Measurements from ENCODE around the gene SORBS2.
A peak's percentile ranks its signal among the peaks of the same experiment; 100 is the strongest.

Gene SORBS2

GRCh38 chr4:185626798-185627197, 185.2 kb downstream of the SORBS2 start:
- H3K4me3 ChIP-seq (ENCODE audit: low read length): no peak overlapping the region
- DNase-seq (ENCODE audit: low read depth): no peak
- TF ChIP-seq, protein P1, sequence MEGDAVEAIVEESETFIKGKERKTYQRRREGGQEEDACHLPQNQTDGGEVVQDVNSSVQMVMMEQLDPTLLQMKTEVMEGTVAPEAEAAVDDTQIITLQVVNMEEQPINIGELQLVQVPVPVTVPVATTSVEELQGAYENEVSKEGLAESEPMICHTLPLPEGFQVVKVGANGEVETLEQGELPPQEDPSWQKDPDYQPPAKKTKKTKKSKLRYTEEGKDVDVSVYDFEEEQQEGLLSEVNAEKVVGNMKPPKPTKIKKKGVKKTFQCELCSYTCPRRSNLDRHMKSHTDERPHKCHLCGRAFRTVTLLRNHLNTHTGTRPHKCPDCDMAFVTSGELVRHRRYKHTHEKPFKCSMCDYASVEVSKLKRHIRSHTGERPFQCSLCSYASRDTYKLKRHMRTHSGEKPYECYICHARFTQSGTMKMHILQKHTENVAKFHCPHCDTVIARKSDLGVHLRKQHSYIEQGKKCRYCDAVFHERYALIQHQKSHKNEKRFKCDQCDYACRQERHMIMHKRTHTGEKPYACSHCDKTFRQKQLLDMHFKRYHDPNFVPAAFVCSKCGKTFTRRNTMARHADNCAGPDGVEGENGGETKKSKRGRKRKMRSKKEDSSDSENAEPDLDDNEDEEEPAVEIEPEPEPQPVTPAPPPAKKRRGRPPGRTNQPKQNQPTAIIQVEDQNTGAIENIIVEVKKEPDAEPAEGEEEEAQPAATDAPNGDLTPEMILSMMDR (conservative IDR thresholded peaks at IDR 0.05; ENCODE audit: low read depth, low read length): no peak

- H3K4me3 ChIP-seq (ENCODE audit: low read length): no peak overlapping the region
- DNase-seq (ENCODE audit: low read depth): no peak
- TF ChIP-seq, protein P1 (conservative IDR thresholded peaks at IDR 0.05; ENCODE audit: low read depth, low read length): no peak
Observed at GRCh38 chr4:185625503-185625902, 186.5 kb downstream of the SORBS2 start.

- DNase-seq (ENCODE audit: low read depth): no peak
- H3K4me3 ChIP-seq (ENCODE audit: low read length): no peak overlapping the region
- TF ChIP-seq, protein P1 (conservative IDR thresholded peaks at IDR 0.05; ENCODE audit: low read depth, low read length): no peak
Observed at GRCh38 chr4:185624259-185624589, 187.8 kb downstream of the SORBS2 start.

DNA sequence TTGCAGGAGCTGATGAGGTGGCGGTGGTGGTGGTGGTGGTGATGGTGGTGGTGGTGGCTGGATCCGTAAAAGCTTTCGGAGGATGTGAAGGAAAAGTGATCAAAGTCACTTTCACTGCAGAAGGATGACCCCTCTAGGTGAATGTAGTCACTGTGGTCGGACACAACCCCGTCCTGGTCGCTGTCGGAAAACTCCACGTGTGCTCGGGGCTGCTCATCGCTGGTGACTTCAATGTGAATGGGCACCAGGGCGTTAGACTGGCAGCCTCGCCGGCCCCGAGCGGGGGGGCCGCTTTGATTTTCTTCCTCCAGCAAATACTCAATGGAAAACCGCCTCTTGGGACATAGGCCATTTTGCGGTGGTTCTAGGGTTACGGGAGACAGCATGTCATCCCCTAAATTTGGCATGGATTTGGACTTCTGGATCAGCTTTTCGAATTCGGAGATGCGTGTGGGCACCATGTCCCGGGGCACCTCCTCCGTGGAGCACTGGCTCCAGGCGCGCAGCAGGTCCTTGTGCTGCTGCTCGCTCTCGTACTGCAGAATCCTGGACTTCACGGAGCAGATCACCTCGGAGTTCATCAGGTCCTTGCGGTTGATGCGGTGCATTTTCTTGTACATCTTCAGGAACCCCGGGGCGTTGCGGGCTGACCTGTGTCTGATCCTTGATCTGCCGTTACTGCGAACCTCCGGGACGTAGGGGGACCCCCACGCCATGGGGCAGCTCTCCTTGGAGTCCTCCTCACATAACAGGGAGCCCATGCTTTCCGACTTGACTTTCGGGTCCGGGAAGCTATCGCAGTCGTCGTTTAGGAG, 188.3 kb downstream of the SORBS2 start:
- TF ChIP-seq, protein P1 (conservative IDR thresholded peaks at IDR 0.05; ENCODE audit: low read depth, low read length): no peak
- DNase-seq (ENCODE audit: low read depth): no peak
- H3K4me3 ChIP-seq (ENCODE audit: low read length): no peak overlapping the region

GRCh38 chr4:185608185-185608584, 203.8 kb downstream of the SORBS2 start:
- no peak overlapping the region for H3K4me3 ChIP-seq (ENCODE audit: low read length)
- DNase-seq (ENCODE audit: low read depth): no peak
- TF ChIP-seq, protein P1 (conservative IDR thresholded peaks at IDR 0.05; ENCODE audit: low read depth, low read length): no peak

GRCh38 chr4:185602397-185602796, 209.6 kb downstream of the SORBS2 start:
- no peak for DNase-seq (ENCODE audit: low read depth)
- H3K4me3 ChIP-seq (ENCODE audit: low read length): no peak overlapping the region
- TF ChIP-seq, protein P1 (conservative IDR thresholded peaks at IDR 0.05; ENCODE audit: low read depth, low read length): no peak

DNA sequence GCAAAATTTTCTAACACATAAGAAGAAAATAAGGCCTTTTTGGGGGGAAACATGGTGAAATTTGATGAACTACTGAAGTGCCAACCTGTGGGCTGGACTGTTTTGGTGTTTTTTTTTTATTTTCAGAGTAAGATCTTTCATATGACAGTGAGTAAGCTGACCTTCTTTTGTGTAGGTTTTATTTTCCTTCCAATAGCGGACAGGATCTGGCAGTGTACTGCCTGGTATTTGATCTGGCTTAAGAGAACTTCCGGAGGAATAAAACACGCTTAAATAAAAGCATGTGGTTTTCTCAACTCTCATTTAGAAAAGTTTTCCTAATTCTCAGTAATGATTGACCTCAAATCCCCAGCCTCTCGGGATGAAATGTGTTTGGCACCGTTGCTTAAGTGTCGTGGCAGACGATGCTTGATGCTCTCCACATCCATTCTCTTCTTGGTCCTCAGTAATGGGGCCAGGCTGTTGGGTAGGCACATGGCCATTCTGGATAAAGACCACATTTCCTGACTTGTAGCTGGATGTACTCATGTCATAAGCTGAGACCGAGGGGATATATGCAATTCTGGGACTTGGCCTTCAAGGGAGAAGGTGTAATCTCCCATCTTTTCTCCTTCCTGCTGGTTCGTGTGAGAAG, 211.1 kb downstream of the SORBS2 start:
- TF ChIP-seq, protein P1 (conservative IDR thresholded peaks at IDR 0.05; ENCODE audit: low read depth, low read length): no peak
- DNase-seq (ENCODE audit: low read depth): peak; percentile 88
- H3K4me3 ChIP-seq (ENCODE audit: low read length): no peak overlapping the region

Data from retinal pigment epithelial cell (primary cell).